Measurements from ENCODE around the gene PIK3C2G. TPM values are rescaled to one million over a fixed set of nuclear protein-coding genes. Genes with fewer than 3 reads are reported as not detected.

PIK3C2G gene
- total RNA-seq, 4 donors from 2014 or later, result 0.10 to 0.88 (median 0.40) TPM; not detected in 1

DNA sequence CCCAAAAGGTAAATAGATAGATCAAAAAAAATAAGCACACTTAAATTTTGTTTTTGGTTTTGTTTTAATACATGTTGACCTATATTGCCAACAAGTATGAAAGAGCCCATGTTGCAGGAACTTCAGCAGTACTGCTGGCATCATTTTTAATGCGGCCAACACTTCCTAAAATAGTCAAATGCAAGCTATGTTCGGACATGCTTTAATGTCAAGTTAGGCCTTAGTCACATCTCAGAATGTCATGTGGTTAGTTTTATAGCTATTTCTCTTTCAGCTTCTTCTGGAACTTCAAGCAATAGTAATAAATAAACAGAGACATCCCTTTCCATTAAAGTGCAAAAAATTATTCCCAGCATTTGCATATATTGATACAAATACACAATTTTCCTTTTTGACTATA, 153.4 kb downstream of the PIK3C2G start:
- intact Hi-C loops (cut with DNase I), result no loop called here

GRCh38 chr12:18415227-18415626, 153.9 kb downstream of the PIK3C2G start:
- Histone ChIP-seq H3K27ac (no peak overlapping the region), H3K4me3 (replicated peaks in 1 of 3) (no peak overlapping the region), H3K9me3 (no peaks in the 10 kb centered on the region), H3K27me3 (no peaks in the 10 kb centered on the region), H3K36me3 (no peaks in the 10 kb centered on the region), H3K4me1 (no peaks in the 10 kb centered on the region)
- WGBS, 2 donors, result 80 to 87% methylated on average over 4 of the region's 4 CpGs
- DNase-seq, result no peak
- intact Hi-C loops (cut with DNase I), result no loop called here
- TF ChIP-seq POLR2A (IDR thresholded peaks at IDR 0.05) (no peak), CTCF (IDR thresholded peaks at IDR 0.05) (no peak)

More for the DNA sequence above, 153.4 kb downstream of the PIK3C2G start:
- Histone ChIP-seq H3K27me3 (no peaks in the 10 kb centered on the region), H3K36me3 (no peaks in the 10 kb centered on the region), H3K9me3 (no peaks in the 10 kb centered on the region), H3K27ac (no peak overlapping the region), H3K4me1 (no peaks in the 10 kb centered on the region), H3K4me3 (replicated peaks in 1 of 3) (no peak overlapping the region)
- 94 to 97% methylated on average over 2 of the region's 2 CpGs for WGBS, 2 donors
- no peak for DNase-seq
- TF ChIP-seq POLR2A (IDR thresholded peaks at IDR 0.05), result no peak
- TF ChIP-seq CTCF (IDR thresholded peaks at IDR 0.05), result no peak

GRCh38 chr12:18416412-18416811, 155.1 kb downstream of the PIK3C2G start:
- no peaks in the 10 kb centered on the region for H3K9me3 ChIP-seq
- no peak for TF ChIP-seq POLR2A (IDR thresholded peaks at IDR 0.05)
- TF ChIP-seq CTCF (IDR thresholded peaks at IDR 0.05), result no peak
- no peak overlapping the region for H3K27ac ChIP-seq
- 90 to 94% methylated on average over 2 of the region's 2 CpGs for WGBS, 2 donors
- H3K27me3 ChIP-seq, result no peaks in the 10 kb centered on the region
- no peak for DNase-seq
- H3K4me3 ChIP-seq (replicated peaks in 1 of 3), result no peak overlapping the region
- no peaks in the 10 kb centered on the region for H3K36me3 ChIP-seq
- intact Hi-C loops (cut with DNase I), result no loop called here
- no peaks in the 10 kb centered on the region for H3K4me1 ChIP-seq

GRCh38 chr12:18419311-18419710, 158.0 kb downstream of the PIK3C2G start:
- no peaks in the 10 kb centered on the region for H3K9me3 ChIP-seq
- no peak overlapping the region for H3K27ac ChIP-seq
- intact Hi-C loops (cut with DNase I), result no loop called here
- H3K36me3 ChIP-seq, result no peaks in the 10 kb centered on the region
- DNase-seq, result no peak
- WGBS, 2 donors, result 83 to 86% methylated on average over 4 of the region's 4 CpGs
- H3K4me1 ChIP-seq, result no peaks in the 10 kb centered on the region
- H3K4me3 ChIP-seq (replicated peaks in 1 of 3), result no peak overlapping the region
- TF ChIP-seq CTCF (IDR thresholded peaks at IDR 0.05), result no peak
- no peak for TF ChIP-seq POLR2A (IDR thresholded peaks at IDR 0.05)
- no peaks in the 10 kb centered on the region for H3K27me3 ChIP-seq

- Histone ChIP-seq H3K27me3 (no peaks in the 10 kb centered on the region), H3K36me3 (no peaks in the 10 kb centered on the region), H3K4me3 (replicated peaks in 1 of 3) (no peak overlapping the region), H3K9me3 (no peaks in the 10 kb centered on the region), H3K4me1 (no peaks in the 10 kb centered on the region), H3K27ac (no peak overlapping the region)
- 74 to 77% methylated on average over 3 of the region's 3 CpGs for WGBS, 2 donors
- TF ChIP-seq POLR2A (IDR thresholded peaks at IDR 0.05), result no peak
- TF ChIP-seq CTCF (IDR thresholded peaks at IDR 0.05), result no peak
- DNase-seq, result no peak
- intact Hi-C loops (cut with DNase I), result no loop called here
Observed at GRCh38 chr12:18421867-18422266, 160.5 kb downstream of the PIK3C2G start.

Measured in thyroid gland (tissue), 4 donors.